HG02970 (cell line): ENCODE results near the gene FBXW11.

ENCODE experiments used
- ATAC-seq: cut with Tn5 transposase; IDR thresholded peaks from one replicate; pipeline ENCODE4 v1.9.1; 2021; ENCODE audit warnings: mild to moderate bottlenecking, moderate library complexity, moderate number of reproducible peaks; ENCODE audit not compliant: unreplicated experiment, low FRiP score

FBXW11 gene

GRCh38 chr5:171823269-171823668, 183.2 kb downstream of the FBXW11 start:
- no peak for ATAC-seq

GRCh38 chr5:171821286-171821685, 185.2 kb downstream of the FBXW11 start:
- ATAC-seq: no peak

- ATAC-seq: no peak
Observed at GRCh38 chr5:171820561-171820960, 185.9 kb downstream of the FBXW11 start.

GRCh38 chr5:171816666-171817065, 189.8 kb downstream of the FBXW11 start:
- ATAC-seq: no peak

GRCh38 chr5:171813813-171814490, 192.5 kb downstream of the FBXW11 start:
- ATAC-seq: no peak

GRCh38 chr5:171813270-171813669, 193.2 kb downstream of the FBXW11 start:
- no peak for ATAC-seq
